Renal pelvis (tissue), 4 donors: ENCODE data around the gene EMP2. TPM values are rescaled to one million over a fixed set of nuclear protein-coding genes. Genes with fewer than 3 reads are reported as not detected.

Experiments used
- DNase-seq: peaks from one replicate; pipeline ENCODE4 v3.0.0-alpha.2; 2013
- polyA plus RNA-seq, 3 donors: library from polyadenylated mRNA; unstranded; fragments of 120-200 nt; gene quantifications; one replicate each; pipeline ENCODE4 v1.2.1, GENCODE V29; 2013; ENCODE audit not compliant: insufficient read length in 3 of 3

Gene EMP2
- polyA plus RNA-seq, 3 donors, result 18.1 to 22.7 (median 20.4) TPM

- DNase-seq, result no peak
Observed at GRCh38 chr16:10613785-10614485, 33.5 kb upstream of the EMP2 start.

- DNase-seq, result no peak
Observed at GRCh38 chr16:10612649-10613179, 32.3 kb upstream of the EMP2 start.

GRCh38 chr16:10611825-10612342 is 31.5 kb upstream of the EMP2 start:
- no peak for DNase-seq

- no peak for DNase-seq
Observed at GRCh38 chr16:10610499-10611184, 30.2 kb upstream of the EMP2 start.

- DNase-seq, result no peak
Observed at GRCh38 chr16:10609402-10609774, 29.0 kb upstream of the EMP2 start.

- no peak for DNase-seq
Observed at GRCh38 chr16:10608687-10609401, 28.4 kb upstream of the EMP2 start.

- DNase-seq, result no peak
Observed at GRCh38 chr16:10607157-10607556, 26.8 kb upstream of the EMP2 start.

- no peak for DNase-seq
Observed at GRCh38 chr16:10606607-10607006, 26.2 kb upstream of the EMP2 start.

- no peak for DNase-seq
Observed at GRCh38 chr16:10605636-10606035, 25.2 kb upstream of the EMP2 start.

GRCh38 chr16:10601444-10602408 is 21.3 kb upstream of the EMP2 start:
- no peak for DNase-seq

- no peak for DNase-seq
Observed at GRCh38 chr16:10600782-10601443, 20.5 kb upstream of the EMP2 start.

- DNase-seq, result no peak
Observed at GRCh38 chr16:10599626-10600025, 19.2 kb upstream of the EMP2 start.

- no peak for DNase-seq
Observed at GRCh38 chr16:10598157-10598556, 17.8 kb upstream of the EMP2 start.

GRCh38 chr16:10597187-10597601 is 16.8 kb upstream of the EMP2 start:
- DNase-seq, result no peak

- no peak for DNase-seq
Observed at GRCh38 chr16:10594312-10594950, 14.0 kb upstream of the EMP2 start.

GRCh38 chr16:10592611-10593010 is 12.2 kb upstream of the EMP2 start:
- DNase-seq, result no peak

- no peak for DNase-seq
Observed at GRCh38 chr16:10590342-10590741, 9.9 kb upstream of the EMP2 start.

GRCh38 chr16:10589109-10589508 is 8.7 kb upstream of the EMP2 start:
- no peak for DNase-seq

GRCh38 chr16:10587622-10588021 is 7.2 kb upstream of the EMP2 start:
- no peak for DNase-seq

GRCh38 chr16:10584981-10585438 is 4.6 kb upstream of the EMP2 start:
- DNase-seq, result no peak
